Muscle of leg (tissue), 11 donors: Measurements from ENCODE around the gene TNFRSF1B. TPM values are rescaled to one million over a fixed set of nuclear protein-coding genes. Genes with fewer than 3 reads are reported as not detected.

Experiments used
- DNase-seq: peaks from one replicate; pipeline ENCODE4 v3.0.0; 2013
- H3K27ac ChIP-seq: one replicate; pipeline ENCODE4 v1.5.1; 2013; ENCODE audit warnings: mild to moderate bottlenecking, low read length, control low read depth
- H3K27me3 ChIP-seq: one replicate; pipeline ENCODE4 v1.6.1; 2013; ENCODE audit warnings: low read length; ENCODE audit not compliant: control insufficient read depth, insufficient read depth
- H3K36me3 ChIP-seq: one replicate; pipeline ENCODE4 v1.6.1; 2013; ENCODE audit warnings: low read length; ENCODE audit not compliant: control insufficient read depth, insufficient read depth
- H3K4me1 ChIP-seq: one replicate; pipeline ENCODE4 v1.6.1; 2013; ENCODE audit warnings: low read length; ENCODE audit not compliant: control insufficient read depth, insufficient read depth
- H3K4me3 ChIP-seq: one replicate; pipeline ENCODE4 v1.5.1; 2013; ENCODE audit warnings: low read length, control low read depth
- H3K9me3 ChIP-seq: replicated peaks from 2 replicates; pipeline ENCODE4 v1.6.1; 2013; ENCODE audit warnings: low read depth, low read length; ENCODE audit not compliant: control insufficient read depth
- WGBS: methylation state at CpG from one replicate; pipeline ENCODE4 v1.1.5; 2013; ENCODE audit warnings: missing lambda C conversion rate; ENCODE audit not compliant: insufficient coverage; 5-methylcytosine and 5-hydroxymethylcytosine counted together
- polyA plus RNA-seq, 8 donors: library from polyadenylated mRNA; unstranded; fragments of 120-200 nt; gene quantifications; one replicate each; pipeline versions ENCODE4 v1.2.1 to v1.2.3, GENCODE V29; 2013; ENCODE audit warnings: inconsistent platforms in 1 of 8, low replicate concordance in 1 of 8; ENCODE audit not compliant: insufficient read length in 8 of 8, insufficient read depth in 1 of 8
- total RNA-seq: library from RNA; stranded (reverse); fragments of 120-200 nt; gene quantifications from one replicate; pipeline ENCODE4 v1.2.4, GENCODE V29; 2013

Gene TNFRSF1B
- total and polyA plus RNA-seq, 9 donors, result 8.8 to 17.5 (median 12.5) TPM

GRCh38 chr1:12141163-12141850, 25.5 kb upstream of the TNFRSF1B start:
- Histone ChIP-seq H3K9me3 (no peaks in the 10 kb centered on the region), H3K27ac (no peak overlapping the region), H3K4me1 (peaks cover 39% of the 10 kb centered on the region), H3K27me3 (no peaks in the 10 kb centered on the region), H3K36me3 (no peaks in the 10 kb centered on the region), H3K4me3 (no peak overlapping the region)
- DNase-seq, result no peak
- 38% methylated on average over 18 of the region's 21 CpGs for WGBS

GRCh38 chr1:12142141-12142823, 24.5 kb upstream of the TNFRSF1B start:
- no peaks in the 10 kb centered on the region for H3K36me3 ChIP-seq
- DNase-seq, result peak; percentile 37

DNA sequence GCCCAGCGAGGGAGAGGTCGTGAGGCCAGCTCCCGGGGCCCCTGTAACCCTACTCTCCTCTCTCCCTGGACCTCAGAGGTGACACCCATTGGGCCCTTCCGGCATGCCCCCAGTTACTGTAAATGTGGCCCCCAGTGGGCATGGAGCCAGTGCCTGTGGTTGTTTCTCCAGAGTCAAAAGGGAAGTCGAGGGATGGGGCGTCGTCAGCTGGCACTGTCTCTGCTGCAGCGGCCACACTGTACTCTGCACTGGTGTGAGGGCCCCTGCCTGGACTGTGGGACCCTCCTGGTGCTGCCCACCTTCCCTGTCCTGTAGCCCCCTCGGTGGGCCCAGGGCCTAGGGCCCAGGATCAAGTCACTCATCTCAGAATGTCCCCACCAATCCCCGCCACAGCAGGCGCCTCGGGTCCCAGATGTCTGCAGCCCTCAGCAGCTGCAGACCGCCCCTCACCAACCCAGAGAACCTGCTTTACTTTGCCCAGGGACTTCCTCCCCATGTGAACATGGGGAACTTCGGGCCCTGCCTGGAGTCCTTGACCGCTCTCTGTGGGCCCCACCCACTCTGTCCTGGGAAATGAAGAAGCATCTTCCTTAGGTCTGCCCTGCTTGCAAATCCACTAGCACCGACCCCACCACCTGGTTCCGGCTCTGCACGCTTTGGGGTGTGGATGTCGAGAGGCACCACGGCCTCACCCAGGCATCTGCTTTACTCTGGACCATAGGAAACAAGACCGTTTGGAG, 23.7 kb upstream of the TNFRSF1B start:
- no peaks in the 10 kb centered on the region for H3K36me3 ChIP-seq
- 82% methylated on average over 16 of the region's 21 CpGs for WGBS
- DNase-seq, result peak; percentile 30
- H3K4me1 ChIP-seq, result peaks cover 47% of the 10 kb centered on the region
- no peaks in the 10 kb centered on the region for H3K27me3 ChIP-seq
- H3K9me3 ChIP-seq, result no peaks in the 10 kb centered on the region
- no peak overlapping the region for H3K4me3 ChIP-seq
- H3K27ac ChIP-seq, result no peak overlapping the region

More at GRCh38 chr1:12142141-12142823, 24.5 kb upstream of the TNFRSF1B start:
- H3K27me3 ChIP-seq, result no peaks in the 10 kb centered on the region
- peaks cover 41% of the 10 kb centered on the region for H3K4me1 ChIP-seq
- 69% methylated on average over 7 of the region's 18 CpGs for WGBS
- H3K27ac ChIP-seq, result no peak overlapping the region
- H3K9me3 ChIP-seq, result no peaks in the 10 kb centered on the region
- no peak overlapping the region for H3K4me3 ChIP-seq

GRCh38 chr1:12143631-12144155, 23.1 kb upstream of the TNFRSF1B start:
- H3K36me3 ChIP-seq, result no peaks in the 10 kb centered on the region
- peak; percentile 79 for DNase-seq
- H3K4me3 ChIP-seq, result no peak overlapping the region
- no peaks in the 10 kb centered on the region for H3K9me3 ChIP-seq
- peaks cover 50% of the 10 kb centered on the region for H3K4me1 ChIP-seq
- 37% methylated on average over 17 of the region's 17 CpGs for WGBS
- H3K27ac ChIP-seq, result peak overlapping the region; percentile 29
- H3K27me3 ChIP-seq, result no peaks in the 10 kb centered on the region

- DNase-seq, result no peak
- H3K27ac ChIP-seq, result no peak overlapping the region
- no peaks in the 10 kb centered on the region for H3K27me3 ChIP-seq
- H3K4me1 ChIP-seq, result peaks cover 52% of the 10 kb centered on the region
- no peaks in the 10 kb centered on the region for H3K36me3 ChIP-seq
- WGBS, result 83% methylated on average over 8 of the region's 8 CpGs
- H3K9me3 ChIP-seq, result no peaks in the 10 kb centered on the region
- no peak overlapping the region for H3K4me3 ChIP-seq
These were observed 22.6 kb upstream of the TNFRSF1B start for GRCh38 chr1:12144236-12144635.

DNA sequence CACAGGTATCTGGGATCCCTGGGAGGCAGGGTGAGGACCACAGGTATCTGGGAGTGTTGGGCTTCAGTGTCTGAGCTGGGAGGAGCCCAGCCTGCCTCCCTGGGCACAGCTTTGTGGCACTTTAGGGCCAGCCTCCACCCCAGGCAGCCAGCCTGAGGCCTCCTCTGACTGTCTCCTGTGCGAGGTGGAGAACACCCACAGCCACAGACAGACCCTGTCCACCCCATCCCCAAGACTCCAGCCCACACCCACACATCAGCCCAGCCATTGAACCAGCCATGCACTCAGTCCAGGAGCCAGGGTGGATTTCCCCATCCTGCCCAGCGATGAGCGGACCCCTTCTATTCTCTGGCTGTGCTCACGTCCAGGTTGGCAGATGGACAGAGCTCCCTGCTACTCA, 21.8 kb upstream of the TNFRSF1B start:
- H3K36me3 ChIP-seq, result no peaks in the 10 kb centered on the region
- H3K27ac ChIP-seq, result no peak overlapping the region
- H3K4me3 ChIP-seq, result no peak overlapping the region
- 100% methylated on average over 2 of the region's 4 CpGs for WGBS
- H3K9me3 ChIP-seq, result peaks cover 3% of the 10 kb centered on the region
- no peaks in the 10 kb centered on the region for H3K27me3 ChIP-seq
- DNase-seq, result no peak
- peaks cover 52% of the 10 kb centered on the region for H3K4me1 ChIP-seq

GRCh38 chr1:12145616-12146342, 21.0 kb upstream of the TNFRSF1B start:
- 89% methylated on average over 8 of the region's 12 CpGs for WGBS
- no peak for DNase-seq
- H3K4me1 ChIP-seq, result peaks cover 50% of the 10 kb centered on the region
- H3K4me3 ChIP-seq, result no peak overlapping the region
- H3K36me3 ChIP-seq, result no peaks in the 10 kb centered on the region
- H3K27ac ChIP-seq, result no peak overlapping the region
- no peaks in the 10 kb centered on the region for H3K27me3 ChIP-seq
- peaks cover 3% of the 10 kb centered on the region for H3K9me3 ChIP-seq

DNA sequence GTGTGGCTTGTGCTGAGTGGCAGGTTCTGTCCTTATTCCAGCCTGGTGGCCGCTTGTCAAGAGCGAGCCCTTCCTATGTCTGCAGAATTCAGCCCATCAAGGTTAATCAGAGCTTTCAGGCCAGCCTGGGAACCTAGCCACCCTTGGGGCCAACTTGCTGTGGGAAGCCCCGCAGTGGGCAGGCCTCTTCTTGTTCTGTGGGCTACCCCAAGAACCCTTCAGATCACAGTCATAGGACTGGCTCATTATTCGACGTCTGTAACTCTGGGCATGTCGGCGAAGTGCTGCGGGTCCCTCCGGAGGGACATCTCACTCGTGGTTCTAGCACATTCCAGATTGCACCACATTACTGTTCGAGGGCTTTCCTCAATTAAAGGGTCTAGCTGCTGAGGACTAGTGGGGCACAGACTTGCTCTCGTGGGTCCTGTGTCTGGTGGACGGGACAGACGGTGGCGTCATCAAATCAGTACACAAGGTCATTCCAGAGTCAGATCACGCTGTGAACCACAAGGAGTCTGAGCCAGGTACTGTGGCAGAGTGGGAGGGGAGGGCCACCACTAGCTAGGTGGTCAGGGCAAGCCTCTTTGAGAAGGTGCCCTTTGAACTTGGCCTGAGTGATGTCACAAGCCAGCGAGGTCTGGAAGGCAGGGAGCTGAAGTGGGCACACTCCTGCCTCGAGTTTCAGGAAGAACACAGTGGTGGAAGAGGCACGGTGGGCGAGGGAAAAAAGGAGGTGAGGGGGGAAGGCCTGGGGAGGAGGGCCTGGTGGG, 20.3 kb upstream of the TNFRSF1B start:
- H3K27ac ChIP-seq, result peak overlapping the region; percentile 82
- no peak for DNase-seq
- H3K4me1 ChIP-seq, result peaks cover 43% of the 10 kb centered on the region
- peaks cover 3% of the 10 kb centered on the region for H3K9me3 ChIP-seq
- H3K27me3 ChIP-seq, result no peaks in the 10 kb centered on the region
- WGBS, result 79% methylated on average over 19 of the region's 20 CpGs
- H3K36me3 ChIP-seq, result no peaks in the 10 kb centered on the region
- no peak overlapping the region for H3K4me3 ChIP-seq

- H3K36me3 ChIP-seq, result no peaks in the 10 kb centered on the region
- peak overlapping the region; percentile 82 for H3K27ac ChIP-seq
- no peak overlapping the region for H3K4me3 ChIP-seq
- DNase-seq, result peak; percentile 43
- 74% methylated on average over 7 of the region's 8 CpGs for WGBS
- H3K27me3 ChIP-seq, result no peaks in the 10 kb centered on the region
- H3K4me1 ChIP-seq, result peaks cover 36% of the 10 kb centered on the region
- peaks cover 3% of the 10 kb centered on the region for H3K9me3 ChIP-seq
These were observed 19.5 kb upstream of the TNFRSF1B start for GRCh38 chr1:12147201-12147701.
